Measurements from ENCODE around the gene TM2D3.

The TM2D3 gene

GRCh38 chr15:101623367-101624304 lies 28.5 kb downstream of the TM2D3 start:
- DNase-seq (ENCODE audit: low spot score): no peak

GRCh38 chr15:101621961-101622360 lies 30.2 kb downstream of the TM2D3 start:
- no peak for DNase-seq (ENCODE audit: low spot score)

GRCh38 chr15:101620671-101621070 lies 31.5 kb downstream of the TM2D3 start:
- no peak for DNase-seq (ENCODE audit: low spot score)

- DNase-seq (ENCODE audit: low spot score): no peak
Measured at GRCh38 chr15:101619615-101619865, 32.6 kb downstream of the TM2D3 start.

- DNase-seq (ENCODE audit: low spot score): no peak
Measured at GRCh38 chr15:101618851-101619614, 33.1 kb downstream of the TM2D3 start.

DNA sequence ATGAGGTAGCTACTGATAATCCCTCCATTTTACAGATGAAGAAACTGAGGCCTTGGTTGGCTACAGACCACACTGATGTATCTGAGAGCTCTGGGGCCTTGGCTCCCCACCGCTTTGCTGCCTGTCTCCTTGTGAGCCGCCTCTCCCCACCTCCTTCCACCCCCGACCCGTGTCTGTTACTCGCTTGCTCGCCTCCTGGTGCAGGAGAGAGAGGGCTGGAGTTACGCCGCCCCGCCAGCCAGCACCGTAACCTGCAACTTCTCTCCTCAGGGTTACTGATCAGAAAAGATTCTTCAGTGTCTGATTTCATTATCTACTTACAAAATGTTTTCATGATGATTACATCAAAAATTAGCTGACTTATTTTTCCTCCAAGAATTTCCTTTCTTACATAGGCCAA lies 34.1 kb downstream of the TM2D3 start:
- DNase-seq (ENCODE audit: low spot score): no peak

- DNase-seq (ENCODE audit: low spot score): no peak
Measured at GRCh38 chr15:101617390-101617965, 34.7 kb downstream of the TM2D3 start.

DNA sequence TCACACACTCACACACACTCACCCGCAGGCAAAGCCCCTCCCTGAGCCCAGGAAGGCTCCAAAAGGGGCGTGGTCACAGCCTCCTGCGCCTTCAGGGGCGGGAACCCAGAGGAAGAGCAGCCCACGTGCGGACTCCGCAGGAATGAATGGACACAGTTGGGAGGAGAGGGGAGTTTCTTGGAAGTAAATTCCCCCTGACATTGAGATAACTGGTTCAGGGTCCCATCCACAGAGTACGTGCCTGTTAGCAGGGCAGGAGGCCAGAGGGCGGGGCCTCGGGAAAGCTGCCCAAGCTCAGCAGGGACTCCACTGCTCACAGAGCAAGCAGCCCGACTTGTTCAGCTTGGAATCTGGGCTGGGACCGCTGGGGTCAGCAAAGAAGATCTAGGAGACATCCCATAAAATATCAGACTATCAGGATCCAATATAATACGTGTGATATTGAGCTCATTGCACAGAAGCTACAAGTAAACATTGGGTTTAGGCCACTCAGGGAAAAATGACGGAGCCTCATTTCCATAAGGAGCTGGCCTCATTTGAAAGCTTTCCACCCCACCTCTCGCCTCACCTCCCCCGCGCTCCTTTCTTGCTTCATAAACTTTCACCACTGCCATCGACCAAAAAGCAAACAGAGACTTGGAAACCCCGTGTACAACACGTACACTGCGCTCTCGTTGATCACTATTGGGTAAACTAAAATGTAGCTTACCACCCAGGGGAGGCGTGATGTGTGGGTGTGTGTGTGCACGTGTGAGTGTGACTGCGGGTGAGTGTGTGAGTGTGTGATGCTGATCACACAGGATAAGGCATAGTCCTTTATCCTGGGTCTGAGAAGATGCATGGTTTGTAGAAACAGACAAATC lies 36.0 kb downstream of the TM2D3 start:
- DNase-seq (ENCODE audit: low spot score): peak; percentile 74

DNA sequence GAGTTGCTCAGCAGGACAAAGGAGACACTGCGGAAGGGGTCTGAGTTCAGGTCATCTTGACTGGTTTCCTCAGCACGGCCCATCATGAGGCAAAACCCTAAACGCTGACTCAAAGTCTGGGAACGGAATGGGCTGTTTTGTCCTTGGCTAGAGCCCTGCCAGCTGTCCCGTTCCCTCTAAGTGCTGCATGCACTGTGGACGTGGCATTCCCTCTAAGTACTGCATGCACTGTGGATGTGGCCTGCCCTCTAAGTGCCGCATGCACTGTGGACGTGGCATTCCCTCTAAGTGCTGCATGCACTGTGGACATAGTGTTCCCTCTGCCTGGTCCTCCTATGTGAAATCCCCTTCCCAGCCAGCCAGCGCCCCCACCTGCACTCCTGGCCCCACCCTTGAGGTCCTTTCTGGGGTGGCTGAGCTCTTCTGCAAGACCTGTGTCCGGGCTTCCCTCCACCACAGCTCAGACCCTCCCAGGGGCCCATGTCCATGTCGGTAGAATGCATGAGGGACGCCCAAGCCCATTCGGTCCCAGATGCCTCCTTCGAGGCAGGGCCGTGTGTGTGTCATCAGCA lies 36.7 kb downstream of the TM2D3 start:
- DNase-seq (ENCODE audit: low spot score): no peak

GRCh38 chr15:101614761-101615160 lies 37.4 kb downstream of the TM2D3 start:
- no peak for DNase-seq (ENCODE audit: low spot score)

DNA sequence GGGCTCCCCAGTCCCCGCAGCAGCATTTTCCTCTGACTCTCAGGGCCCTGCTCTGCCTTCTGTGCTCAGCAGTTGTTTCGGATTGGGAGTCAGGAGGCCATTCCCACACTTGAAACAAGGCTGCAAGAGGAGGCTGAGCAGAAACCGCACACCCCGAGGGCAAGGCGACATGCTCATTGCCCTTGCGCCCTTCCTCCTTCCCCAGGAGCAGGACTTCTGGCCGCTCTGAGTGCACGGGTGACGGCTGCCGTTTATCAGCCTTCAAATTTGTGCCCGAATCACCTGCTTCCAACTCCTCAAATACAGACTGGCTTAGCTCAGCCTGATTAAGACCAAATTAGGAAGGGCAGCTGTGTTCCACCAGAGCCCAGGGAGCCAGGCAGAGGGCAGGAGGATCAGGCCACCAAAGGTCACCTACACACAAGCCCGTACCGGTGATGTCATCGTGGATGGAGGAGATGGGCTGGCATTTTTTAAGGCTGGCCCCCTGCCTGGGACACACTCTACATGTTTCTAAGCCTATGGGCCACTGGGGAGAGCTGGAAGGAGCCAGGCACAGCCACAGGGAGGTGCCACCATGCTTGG lies 38.1 kb downstream of the TM2D3 start:
- no peak for DNase-seq (ENCODE audit: low spot score)

DNA sequence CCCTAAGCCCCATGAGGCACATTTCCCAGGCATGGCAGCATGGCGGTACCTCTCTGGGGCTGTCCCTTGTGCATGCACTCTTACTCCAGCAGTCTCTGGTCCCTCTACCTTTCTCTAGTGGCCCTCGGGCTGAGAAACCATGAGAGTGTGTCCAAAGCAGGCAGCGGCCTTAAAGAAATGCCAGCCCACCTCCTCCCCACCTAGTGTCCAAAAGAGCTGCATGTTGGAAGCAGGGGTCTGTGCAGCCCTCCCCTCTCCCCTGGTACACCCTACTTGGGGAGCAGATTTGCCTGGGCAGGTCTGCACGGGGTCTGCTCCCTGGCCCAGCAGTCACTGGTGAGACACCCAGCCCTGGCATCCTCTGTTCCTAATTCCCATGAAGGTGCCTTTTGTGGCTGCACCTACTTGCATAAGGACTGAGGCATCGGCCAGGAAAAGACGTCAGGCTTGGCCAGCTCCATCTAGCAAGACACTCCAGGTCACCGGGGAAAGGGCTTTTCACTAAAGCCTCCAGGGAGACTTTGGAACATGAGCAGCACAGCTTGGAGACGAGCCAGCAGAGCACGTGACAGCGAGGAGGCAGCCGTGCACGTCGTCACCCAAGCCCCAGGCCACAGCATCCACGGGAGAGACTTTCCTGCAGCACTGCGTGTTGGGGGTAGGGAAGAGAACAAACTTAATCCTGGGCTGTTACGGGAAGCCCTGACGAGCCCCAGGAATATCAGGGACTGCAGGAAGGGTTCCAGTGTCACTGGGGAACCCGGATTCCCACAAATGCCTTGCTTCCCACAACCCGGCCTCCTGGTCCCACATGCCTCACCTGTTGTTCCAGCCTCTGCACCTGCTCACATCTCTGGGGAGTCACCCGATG lies 38.8 kb downstream of the TM2D3 start:
- peak; percentile 49 for DNase-seq (ENCODE audit: low spot score)

GRCh38 chr15:101612676-101613075 lies 39.5 kb downstream of the TM2D3 start:
- no peak for DNase-seq (ENCODE audit: low spot score)

GRCh38 chr15:101611580-101612299 lies 40.4 kb downstream of the TM2D3 start:
- DNase-seq (ENCODE audit: low spot score): no peak

DNA sequence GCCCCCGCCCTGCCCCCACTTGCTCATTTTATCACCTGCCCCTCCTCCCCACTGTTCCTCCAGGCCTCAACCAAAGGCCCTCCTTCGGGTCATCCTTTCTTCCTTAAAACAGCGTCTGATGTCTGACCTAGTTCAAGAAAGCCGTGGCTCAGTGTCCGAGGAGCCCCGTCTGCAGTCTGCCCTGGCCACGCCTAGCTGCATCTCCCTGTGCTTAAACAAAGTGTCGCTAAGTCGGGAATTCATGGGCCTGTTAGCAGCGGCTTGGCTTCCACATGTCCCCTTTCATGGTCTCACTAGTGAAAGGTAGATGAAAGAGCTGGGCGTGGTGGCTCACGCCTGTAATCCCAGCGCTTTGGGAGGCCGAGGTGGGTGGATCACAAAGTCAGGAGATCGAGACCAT lies 41.2 kb downstream of the TM2D3 start:
- DNase-seq (ENCODE audit: low spot score): no peak

DNA sequence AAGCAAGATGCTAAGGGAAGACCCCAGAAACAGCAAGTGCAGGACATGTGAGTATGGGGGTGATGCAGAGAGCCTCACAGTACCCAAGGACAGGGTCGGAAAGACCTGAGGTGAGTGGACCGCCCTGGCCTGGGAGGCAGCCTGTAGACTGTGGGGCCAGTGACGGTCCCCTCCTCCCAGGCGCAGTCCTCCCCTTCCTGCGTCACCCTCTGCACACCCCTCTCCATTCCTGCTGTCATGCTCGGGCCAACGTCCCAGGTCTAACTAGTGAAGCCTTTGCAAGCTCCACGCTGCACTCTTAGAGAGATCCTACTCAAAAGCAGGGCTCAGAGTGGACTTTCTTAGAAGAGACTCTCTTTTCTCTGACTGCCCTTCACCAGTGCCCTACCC lies 41.6 kb downstream of the TM2D3 start:
- no peak for DNase-seq (ENCODE audit: low spot score)

DNA sequence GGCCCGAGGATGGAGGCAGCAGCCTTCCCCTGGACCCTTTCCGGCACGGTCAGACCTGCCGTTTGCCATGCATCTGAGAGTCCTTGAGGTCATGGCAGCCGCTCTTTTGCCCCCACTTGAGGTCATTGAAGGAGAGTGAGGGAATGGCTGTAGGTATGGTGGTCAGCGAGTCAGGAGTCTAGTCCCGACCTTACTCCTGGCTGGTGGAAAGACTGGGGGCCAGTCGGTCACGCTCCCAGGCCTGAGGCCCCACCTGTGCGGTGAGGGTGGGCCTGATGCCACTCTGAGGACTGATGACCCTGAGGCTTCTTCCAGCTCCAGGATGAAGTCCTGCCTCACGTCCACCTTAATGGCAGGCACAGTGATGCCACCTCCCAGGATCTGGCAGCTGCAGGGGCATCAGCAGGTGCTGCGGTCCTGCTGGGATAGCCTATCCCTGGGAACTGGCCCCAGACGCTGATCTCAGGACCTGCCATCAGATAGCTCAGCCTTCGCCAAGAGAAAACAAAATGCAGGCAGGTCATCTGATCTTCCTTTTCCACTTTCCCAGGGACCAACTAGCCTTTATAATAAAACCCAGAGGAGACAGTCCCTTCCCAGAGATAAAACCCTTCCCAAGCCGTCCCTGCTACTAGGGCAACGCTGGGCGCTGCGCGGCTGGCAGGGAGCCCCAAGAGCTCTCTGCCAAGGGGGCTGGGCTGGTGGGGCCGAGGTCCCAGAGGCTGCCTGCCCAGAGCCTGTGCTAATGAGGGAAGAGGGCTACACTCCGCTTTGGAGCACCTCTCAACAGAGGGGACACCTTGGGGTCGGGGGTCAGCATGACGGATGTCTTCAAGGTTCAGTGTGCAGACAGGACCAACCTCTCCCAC lies 42.2 kb downstream of the TM2D3 start:
- no peak for DNase-seq (ENCODE audit: low spot score)

GRCh38 chr15:101608201-101608600 lies 44.0 kb downstream of the TM2D3 start:
- no peak for DNase-seq (ENCODE audit: low spot score)

- no peak for DNase-seq (ENCODE audit: low spot score)
Measured at GRCh38 chr15:101607108-101607507, 45.1 kb downstream of the TM2D3 start.

Measured in AG08396 (cell line).